ENCODE measurements around the gene ZNF579.

The ZNF579 gene

GRCh38 chr19:55537741-55538111, 42.9 kb downstream of the ZNF579 start:
- Histone ChIP-seq H3K27ac (ENCODE audit: low read length) (no peak overlapping the region), H3K27me3 (ENCODE audit: insufficient read depth, low read length, poor library complexity) (no peaks in the 10 kb centered on the region), H3K79me2 (ENCODE audit: insufficient read depth, low read length) (no peaks in the 10 kb centered on the region), H3K9me3 (ENCODE audit: insufficient read depth, low read length, severe bottlenecking) (no peaks in the 10 kb centered on the region), H3K36me3 (ENCODE audit: insufficient read depth, low read length) (no peaks in the 10 kb centered on the region), H3K9ac (ENCODE audit: low read depth, low read length) (no peak overlapping the region), H4K20me1 (ENCODE audit: insufficient read depth, low read length) (no peaks in the 10 kb centered on the region), H3K4me3 (ENCODE audit: low read depth in 1 of 2, low read length in 2 of 2) (no peak overlapping the region), H2AFZ (ENCODE audit: low read depth, low read length) (no peak overlapping the region), H3K4me2 (ENCODE audit: insufficient read depth, low read length) (no peak overlapping the region), H3K4me1 (ENCODE audit: insufficient read depth, low read length) (no peaks in the 10 kb centered on the region)
- ATAC-seq (ENCODE audit: insufficient read depth, low read depth) (no peak), DNase-seq (no peak)
- TF ChIP-seq CTCF (IDR thresholded peaks at IDR 0.05; ENCODE audit: borderline replicate concordance, extremely low read depth, low read length, poor library complexity, severe bottlenecking) = no peak
- no peak for TF ChIP-seq EZH2 (IDR thresholded peaks at IDR 0.05; ENCODE audit: borderline replicate concordance, low read depth, low read length, severe bottlenecking)

- DNase-seq (no peak), ATAC-seq (ENCODE audit: insufficient read depth, low read depth) (no peak)
- Histone ChIP-seq H3K4me1 (ENCODE audit: insufficient read depth, low read length) (no peaks in the 10 kb centered on the region), H3K9ac (ENCODE audit: low read depth, low read length) (no peak within 1 kb of the TSS), H3K79me2 (ENCODE audit: insufficient read depth, low read length) (no peaks in the 10 kb centered on the region), H3K4me3 (ENCODE audit: low read depth in 1 of 2, low read length in 2 of 2) (no peak within 1 kb of the TSS), H4K20me1 (ENCODE audit: insufficient read depth, low read length) (no peaks in the 10 kb centered on the region), H3K27me3 (ENCODE audit: insufficient read depth, low read length, poor library complexity) (no peaks in the 10 kb centered on the region), H3K4me2 (ENCODE audit: insufficient read depth, low read length) (no peak within 1 kb of the TSS), H3K9me3 (ENCODE audit: insufficient read depth, low read length, severe bottlenecking) (no peaks in the 10 kb centered on the region), H2AFZ (ENCODE audit: low read depth, low read length) (no peak within 1 kb of the TSS), H3K27ac (ENCODE audit: low read length) (no peak within 1 kb of the TSS), H3K36me3 (ENCODE audit: insufficient read depth, low read length) (no peaks in the 10 kb centered on the region)
- no peak for TF ChIP-seq CTCF (IDR thresholded peaks at IDR 0.05; ENCODE audit: borderline replicate concordance, extremely low read depth, low read length, poor library complexity, severe bottlenecking)
- TF ChIP-seq EZH2 (IDR thresholded peaks at IDR 0.05; ENCODE audit: borderline replicate concordance, low read depth, low read length, severe bottlenecking) = no peak
Measured at GRCh38 chr19:55536951-55537740, 43.5 kb downstream of the ZNF579 start, which contains the start of gene SBK2. TSS of gene SBK2 (minus strand) at chr19:55537133. CDS start at chr19:55536294, 839 bp downstream.

- TF ChIP-seq EZH2 (IDR thresholded peaks at IDR 0.05; ENCODE audit: borderline replicate concordance, low read depth, low read length, severe bottlenecking) (no peak), CTCF (IDR thresholded peaks at IDR 0.05; ENCODE audit: borderline replicate concordance, extremely low read depth, low read length, poor library complexity, severe bottlenecking) (no peak)
- Histone ChIP-seq H3K9ac (ENCODE audit: low read depth, low read length) (no peak overlapping the region), H3K9me3 (ENCODE audit: insufficient read depth, low read length, severe bottlenecking) (no peaks in the 10 kb centered on the region), H3K4me1 (ENCODE audit: insufficient read depth, low read length) (no peaks in the 10 kb centered on the region), H2AFZ (ENCODE audit: low read depth, low read length) (no peak overlapping the region), H3K27me3 (ENCODE audit: insufficient read depth, low read length, poor library complexity) (no peaks in the 10 kb centered on the region), H4K20me1 (ENCODE audit: insufficient read depth, low read length) (no peaks in the 10 kb centered on the region), H3K27ac (ENCODE audit: low read length) (no peak overlapping the region), H3K4me3 (ENCODE audit: low read depth in 1 of 2, low read length in 2 of 2) (no peak overlapping the region), H3K4me2 (ENCODE audit: insufficient read depth, low read length) (no peak overlapping the region), H3K36me3 (ENCODE audit: insufficient read depth, low read length) (no peaks in the 10 kb centered on the region), H3K79me2 (ENCODE audit: insufficient read depth, low read length) (no peaks in the 10 kb centered on the region)
- ATAC-seq (ENCODE audit: insufficient read depth, low read depth) (no peak), DNase-seq (no peak)
Measured at GRCh38 chr19:55536366-55536765, 44.3 kb downstream of the ZNF579 start.

Measured in DND-41 (cell line).